NCI-H2029 treated with DMSO at 0.1 percent for 48 hours (cell line): Measurements from ENCODE around the gene MYRIP.
"Not testable (repeated sequence)": the region's sequence is repeated elsewhere in the genome, so short reads cannot be mapped to it uniquely, and the experiment has no call there.

Source experiments
- DNase-seq: peaks from one replicate; lab custom pipeline; 2025; lab: John Stamatoyannopoulos, UW

Gene MYRIP

DNA sequence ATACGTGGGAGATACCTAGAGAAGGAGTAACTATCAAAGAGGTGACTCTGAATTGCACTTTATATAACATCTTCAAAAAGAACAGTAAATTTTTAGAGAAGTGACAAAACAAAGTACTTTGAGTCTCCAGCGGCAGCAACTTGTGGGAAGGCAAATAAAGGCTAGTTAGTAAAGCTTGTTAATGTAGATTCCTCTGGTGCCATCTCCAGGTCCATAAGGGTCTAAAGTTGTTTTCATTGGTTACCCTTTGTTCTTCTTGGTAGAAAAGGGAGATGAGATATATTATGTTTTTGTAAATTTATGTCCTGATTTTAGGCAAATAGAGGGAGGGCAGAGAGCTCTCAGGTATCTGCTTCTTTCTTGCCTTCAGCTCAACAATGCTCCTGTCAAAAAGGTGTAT, 161.6 kb downstream of the MYRIP start:
- no peak for DNase-seq

GRCh38 chr3:39971559-39972031, 162.2 kb downstream of the MYRIP start:
- DNase-seq = no peak

GRCh38 chr3:39972508-39972907, 163.1 kb downstream of the MYRIP start:
- DNase-seq = no peak

GRCh38 chr3:39977058-39977794, 167.8 kb downstream of the MYRIP start:
- no peak for DNase-seq

DNA sequence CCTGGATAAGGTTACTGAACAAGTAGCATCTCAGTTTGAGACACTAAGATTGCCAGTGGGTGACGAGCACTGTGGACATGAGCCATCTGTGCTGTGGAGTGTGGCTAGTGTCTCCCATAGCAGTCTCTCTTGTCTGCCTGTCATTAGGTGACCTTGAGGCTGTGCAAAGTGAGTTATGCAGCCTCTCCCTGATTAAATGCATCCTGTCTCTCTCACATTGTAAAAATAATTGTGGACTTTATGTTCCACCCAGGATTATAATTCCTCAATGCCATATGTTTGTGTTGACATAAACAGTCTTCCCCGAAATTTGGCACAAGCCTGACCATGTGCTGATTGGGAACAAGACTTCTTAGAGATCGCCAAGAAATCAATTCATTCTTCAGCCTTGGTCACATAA, 168.9 kb downstream of the MYRIP start:
- no peak for DNase-seq

DNA sequence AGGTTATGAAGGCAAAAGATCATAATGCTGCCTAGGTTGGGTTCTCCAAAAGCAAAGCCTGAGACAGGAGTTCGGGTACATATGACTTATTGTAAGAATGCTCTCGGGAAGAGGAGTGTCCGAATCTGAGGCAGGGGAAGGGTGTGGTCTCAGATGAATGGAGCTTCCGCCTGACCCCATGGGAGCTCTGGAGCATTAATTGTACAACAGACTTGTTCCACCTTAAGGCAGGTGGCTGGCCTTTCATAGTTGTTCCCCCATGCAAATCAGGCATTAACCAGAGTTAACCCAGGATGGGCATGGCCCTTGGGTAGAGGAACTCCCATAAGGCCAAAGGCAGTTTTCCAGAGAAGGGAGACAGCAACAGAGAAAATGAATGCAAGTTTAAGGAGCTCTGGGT, 170.6 kb downstream of the MYRIP start:
- no peak for DNase-seq

DNA sequence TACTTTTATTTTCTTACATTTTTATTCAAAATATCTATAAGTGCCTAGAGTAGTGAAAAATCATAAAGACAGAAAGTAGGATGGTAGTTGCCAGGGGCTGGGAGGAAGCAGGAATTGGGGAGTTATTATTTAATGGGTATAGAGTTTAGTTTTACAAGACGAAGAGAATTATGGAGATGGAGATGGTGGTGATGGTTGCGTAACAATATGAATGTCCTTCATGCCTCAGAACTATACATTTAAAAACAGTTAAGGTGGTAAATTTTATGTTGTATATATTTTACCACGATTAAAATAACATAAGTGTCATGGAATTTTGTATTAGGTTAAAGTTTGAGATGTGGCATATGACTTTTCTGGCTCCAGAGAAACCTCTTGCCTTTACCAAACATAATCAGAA, 171.4 kb downstream of the MYRIP start:
- DNase-seq = no peak

DNA sequence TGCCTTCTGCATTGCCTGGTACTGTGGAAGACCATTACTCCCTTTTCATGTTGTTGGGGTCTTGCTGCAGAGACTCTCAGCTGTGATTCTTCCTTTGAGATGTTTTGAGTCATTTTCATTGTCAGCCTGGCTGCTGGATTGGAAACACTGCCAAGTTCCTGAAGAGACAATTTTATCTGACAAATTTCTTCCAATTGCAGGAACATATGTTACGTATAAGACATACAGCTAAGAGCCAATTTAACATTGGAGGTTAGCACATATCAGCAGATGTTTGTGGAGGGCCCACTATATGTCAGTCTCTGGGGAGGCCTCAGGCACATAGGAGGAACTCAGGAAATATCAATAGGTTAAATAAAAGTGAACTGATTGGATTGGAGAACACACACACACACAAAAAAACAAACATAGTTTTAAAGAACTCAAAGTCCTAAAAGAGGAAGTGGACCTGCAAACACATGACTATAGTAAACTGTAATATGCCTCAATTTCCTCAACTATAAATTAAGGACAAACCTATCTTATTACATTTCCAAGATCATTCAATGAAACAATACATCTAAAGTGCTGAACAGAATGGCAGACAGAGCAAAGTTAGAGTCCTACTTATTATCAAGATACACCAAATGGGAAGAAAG, 172.3 kb downstream of the MYRIP start:
- DNase-seq = no peak

DNA sequence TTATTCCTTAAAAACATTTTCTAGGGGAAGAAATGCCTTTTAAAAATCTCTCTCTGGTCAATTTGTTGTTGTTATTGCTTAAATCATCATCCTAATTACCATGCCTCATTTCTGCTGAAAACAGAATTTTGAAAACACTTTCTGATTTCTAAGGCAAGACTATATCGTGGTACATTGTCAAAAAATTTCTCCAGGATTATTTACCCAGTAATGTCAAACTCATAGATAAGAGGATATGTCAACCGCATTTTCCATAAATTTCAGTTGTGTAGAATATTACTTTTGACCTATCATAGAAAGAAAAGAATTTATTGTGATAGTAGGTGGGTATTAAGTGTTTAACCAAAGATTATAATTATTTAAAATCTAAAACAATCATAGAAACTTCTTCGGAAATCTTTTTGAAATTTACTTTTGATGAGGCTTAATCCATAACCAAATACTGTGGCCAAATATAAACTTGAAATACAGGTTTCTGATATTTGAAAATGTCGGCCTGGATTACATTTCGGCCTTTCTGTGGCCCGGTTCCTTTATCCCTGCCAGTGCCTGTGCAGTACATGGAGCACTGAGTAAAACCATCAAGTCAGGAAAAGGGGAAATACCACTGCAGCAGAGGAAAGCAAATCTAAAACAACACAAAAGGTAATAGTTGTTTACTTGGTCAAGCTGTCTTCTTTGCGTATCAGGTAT, 173.4 kb downstream of the MYRIP start:
- DNase-seq = no peak

DNA sequence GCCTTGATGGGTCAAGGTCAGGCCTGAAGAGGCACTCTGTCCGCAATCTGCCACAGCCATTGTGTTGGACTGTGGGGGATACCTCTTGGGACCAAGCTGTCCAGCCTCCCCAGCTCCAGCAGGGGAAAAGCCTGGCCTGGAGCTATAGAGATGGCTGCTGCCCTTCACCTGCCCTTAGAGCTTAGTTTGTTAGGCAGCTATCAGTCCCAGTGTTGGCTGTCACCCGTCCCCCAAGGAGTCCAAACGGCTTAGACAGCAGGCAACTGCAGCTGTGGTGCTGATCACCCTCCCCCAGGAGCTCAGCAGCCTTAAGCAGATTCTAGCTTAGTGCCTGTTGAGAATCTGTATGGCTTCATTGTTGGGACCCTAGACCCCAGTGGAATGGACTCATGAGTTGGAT, 180.3 kb downstream of the MYRIP start:
- no peak for DNase-seq

- DNase-seq = peak; percentile 62
These were observed 181.1 kb downstream of the MYRIP start for GRCh38 chr3:39990532-39990931.

GRCh38 chr3:40008796-40009195, 199.4 kb downstream of the MYRIP start:
- DNase-seq = no peak

DNA sequence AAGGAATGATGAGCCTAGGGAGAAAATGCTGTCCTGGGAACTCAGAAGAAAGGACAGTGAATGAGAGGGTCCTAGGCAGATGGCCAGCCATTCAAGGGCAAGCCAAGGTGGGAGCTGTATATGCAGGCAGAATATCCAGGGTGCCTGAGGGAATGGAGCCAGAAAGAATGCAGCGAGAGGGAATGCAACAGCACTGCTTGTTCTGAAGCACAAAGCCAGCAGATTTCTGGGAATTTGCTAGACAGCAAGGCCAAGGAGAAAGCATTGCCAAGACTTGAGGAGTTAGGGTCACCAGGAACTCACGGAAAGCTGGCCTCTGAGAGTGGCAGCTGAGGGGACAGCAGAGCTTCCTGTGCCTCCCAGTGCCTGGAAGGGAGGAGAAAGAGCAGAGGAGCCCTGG, 200.6 kb downstream of the MYRIP start:
- DNase-seq = no peak

DNA sequence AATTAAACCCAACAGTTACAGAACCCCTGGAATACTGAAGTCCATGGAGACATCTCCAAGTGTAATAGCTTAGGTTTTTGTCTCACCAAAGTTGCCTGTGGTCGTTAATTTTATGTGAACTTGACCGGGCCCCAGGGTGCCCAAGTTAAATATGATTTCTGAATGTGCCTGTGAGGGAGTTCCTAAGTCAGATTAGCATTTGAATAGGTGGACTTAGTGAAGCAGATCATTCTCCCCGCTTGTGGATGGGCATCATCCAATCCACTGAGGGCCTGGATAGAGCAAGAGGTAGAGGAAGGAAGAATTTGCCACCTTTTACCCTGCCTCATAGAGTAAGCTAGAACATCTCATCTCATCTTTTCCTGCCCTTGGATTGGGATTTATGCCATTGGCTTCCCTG, 203.0 kb downstream of the MYRIP start:
- no peak for DNase-seq

DNA sequence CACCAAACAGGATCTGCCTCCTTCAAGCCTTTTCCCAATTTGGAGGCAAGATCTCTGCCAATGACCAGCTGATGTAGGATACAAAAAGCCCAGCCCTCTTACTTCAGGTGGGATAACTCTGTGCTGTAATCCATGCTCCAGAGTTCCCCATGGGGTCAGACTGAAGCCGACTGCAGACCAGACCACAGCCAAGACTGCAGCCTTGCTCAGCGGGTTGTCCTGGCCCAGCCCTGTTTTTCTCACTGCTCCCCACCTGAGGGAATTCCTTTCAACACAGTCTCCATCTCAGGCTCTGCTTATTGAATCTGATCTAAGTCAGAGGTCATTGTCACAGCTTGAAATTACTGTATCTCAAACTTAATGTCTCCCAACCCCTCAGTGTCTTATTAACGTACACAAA, 207.0 kb downstream of the MYRIP start:
- no peak for DNase-seq

- no peak for DNase-seq
These were observed 209.0 kb downstream of the MYRIP start for GRCh38 chr3:40018369-40018768.

- no peak for DNase-seq
These were observed 210.0 kb downstream of the MYRIP start for GRCh38 chr3:40019376-40019775.

DNA sequence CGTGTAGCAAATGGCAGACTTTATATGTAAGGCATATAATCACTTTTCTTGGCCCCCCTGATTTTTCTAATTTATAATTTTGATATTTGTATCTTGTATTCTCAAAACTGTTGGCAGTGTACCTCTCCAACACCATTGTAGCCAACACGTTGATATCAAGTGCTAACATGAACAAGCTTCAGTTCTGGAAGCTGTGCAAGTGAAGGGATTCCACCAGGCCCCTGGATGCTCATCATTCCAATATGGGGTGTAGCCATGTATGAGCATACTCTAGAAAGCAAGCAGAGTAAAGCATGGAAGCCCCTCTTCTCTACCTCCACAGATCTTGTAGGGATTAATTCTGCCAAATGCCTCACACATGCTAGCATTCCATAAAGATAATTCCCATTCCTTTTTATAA, 211.3 kb downstream of the MYRIP start:
- DNase-seq = no peak

DNA sequence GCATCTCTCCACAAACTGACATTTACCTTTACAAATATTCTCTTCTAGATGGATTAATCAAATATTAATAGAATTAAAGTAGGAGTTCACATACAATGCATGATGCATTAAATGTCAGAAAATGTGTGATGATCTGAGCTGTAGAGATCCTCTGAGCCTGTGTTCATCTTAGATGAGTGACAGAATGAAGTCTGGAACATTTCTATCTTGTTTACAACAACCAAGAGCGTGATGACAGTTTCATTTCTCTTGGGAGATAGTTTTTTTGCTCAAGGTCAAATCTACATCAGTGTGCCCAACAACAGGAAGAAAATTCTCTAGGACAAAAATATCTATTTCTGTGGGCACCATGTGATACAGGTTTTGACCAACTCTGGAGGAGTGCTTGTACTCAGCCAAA, 211.9 kb downstream of the MYRIP start:
- no peak for DNase-seq

- no peak for DNase-seq
These were observed 213.0 kb downstream of the MYRIP start for GRCh38 chr3:40022297-40022827.

DNA sequence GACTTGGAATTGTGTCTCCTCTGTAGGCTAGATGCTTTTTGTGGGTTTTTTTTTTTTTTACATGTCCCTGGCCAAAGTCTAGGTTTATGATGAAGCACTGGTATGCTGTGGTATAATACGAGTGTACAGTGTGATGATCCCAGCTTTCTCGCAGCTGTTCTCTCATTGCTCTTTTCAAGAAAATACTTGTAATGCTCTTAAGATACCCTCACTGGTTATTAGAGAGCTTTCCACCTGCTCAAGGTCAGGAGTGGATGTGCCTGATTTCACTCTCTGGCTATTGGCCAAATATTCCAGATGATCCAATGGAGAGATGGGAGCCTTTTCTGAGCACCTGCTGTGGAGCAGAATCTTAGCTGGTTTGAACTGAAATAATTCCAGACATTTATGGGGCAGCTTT, 215.1 kb downstream of the MYRIP start:
- no peak for DNase-seq

DNA sequence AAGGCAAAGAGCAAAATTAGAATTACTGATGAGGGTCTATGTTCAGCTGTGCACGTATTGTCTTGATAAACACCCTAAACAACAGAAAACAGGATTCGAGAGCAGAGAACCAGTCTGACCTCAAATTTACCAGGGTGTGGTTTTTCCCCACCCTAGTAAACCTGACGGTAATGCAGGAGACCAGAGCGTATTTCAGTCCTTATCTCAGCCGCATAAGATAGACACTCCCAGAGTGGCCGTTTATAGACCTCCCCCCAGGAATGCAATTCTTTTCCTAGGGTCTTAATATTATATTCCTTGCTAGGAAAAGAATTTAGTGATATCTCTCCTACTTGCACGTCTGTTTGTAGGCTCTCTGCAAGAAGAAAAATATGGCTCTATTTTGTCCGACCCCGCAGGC, 216.5 kb downstream of the MYRIP start:
- not testable (repeated sequence) for DNase-seq

DNA sequence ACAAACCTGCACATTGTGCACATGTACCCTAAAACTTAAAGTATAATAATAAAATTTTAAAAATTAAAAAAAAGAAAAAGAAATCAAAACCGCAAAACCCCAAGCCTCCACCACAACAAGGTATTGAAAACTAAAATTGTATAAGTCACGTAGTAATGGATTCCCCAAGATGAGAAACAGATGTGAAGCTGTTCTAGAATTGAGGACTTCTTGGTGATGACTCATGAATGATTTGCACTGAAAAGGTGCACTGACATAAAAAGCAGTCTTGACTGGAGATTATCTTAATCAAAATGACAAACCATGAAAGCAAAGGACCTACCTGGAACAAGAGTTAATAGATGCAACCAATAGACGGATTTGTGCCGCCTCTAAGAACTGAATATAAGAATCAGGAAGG, 225.8 kb downstream of the MYRIP start:
- no peak for DNase-seq
